SHP77 treated with DMSO at 0.1 percent for 48 hours (cell line): ENCODE results near the gene KIF5A.
A peak's percentile ranks its signal among the peaks of the same experiment; 100 is the strongest.

Experiments used
- DNase-seq: peaks from one replicate; lab custom pipeline; 2025; lab: John Stamatoyannopoulos, UW

The KIF5A gene

DNA sequence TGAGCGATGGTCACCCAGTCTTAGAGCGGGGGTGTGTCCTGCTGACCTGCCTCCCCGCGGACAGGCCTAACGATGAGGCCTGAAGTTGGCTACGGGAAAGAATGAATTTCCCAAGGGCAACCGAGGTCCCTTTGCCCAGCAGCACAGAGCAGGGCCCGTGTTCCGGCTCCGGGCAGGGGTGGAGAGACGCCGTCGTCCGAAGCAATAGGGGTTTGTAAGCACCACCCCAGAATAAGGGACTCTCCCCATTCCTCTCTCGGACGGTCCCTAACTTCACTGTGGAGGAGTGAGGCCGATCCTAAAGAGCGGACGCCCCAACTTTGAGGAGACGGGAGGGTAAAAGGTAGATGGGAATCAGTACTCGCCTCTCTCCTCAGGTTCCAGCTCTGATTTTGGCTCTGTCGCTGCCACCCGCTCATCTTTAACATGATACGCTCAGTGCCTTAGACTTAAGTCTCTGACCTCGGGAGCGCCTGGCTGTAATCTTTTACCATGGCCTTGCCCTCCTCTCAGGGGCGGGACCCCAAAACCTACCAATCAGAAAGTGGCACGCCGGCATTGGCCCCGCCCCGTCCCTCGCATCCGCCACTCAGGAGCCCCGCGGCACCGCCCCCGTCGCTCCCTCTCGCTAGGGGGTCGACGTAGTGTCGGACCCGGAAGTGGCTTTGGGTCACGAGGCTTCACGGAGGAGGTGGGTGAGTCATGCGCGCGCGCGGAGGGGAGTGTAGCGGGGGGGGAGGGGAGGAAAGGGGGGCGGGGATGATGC lies 29.6 kb upstream of the KIF5A start, which contains the start of gene DDIT3:
Gene DDIT3 (minus strand): TSS at position 462 of the 766 bp plus-strand sequence. CDS start 3,108 bp downstream, outside the sequence.
- DNase-seq, result peak; percentile 92

DNA sequence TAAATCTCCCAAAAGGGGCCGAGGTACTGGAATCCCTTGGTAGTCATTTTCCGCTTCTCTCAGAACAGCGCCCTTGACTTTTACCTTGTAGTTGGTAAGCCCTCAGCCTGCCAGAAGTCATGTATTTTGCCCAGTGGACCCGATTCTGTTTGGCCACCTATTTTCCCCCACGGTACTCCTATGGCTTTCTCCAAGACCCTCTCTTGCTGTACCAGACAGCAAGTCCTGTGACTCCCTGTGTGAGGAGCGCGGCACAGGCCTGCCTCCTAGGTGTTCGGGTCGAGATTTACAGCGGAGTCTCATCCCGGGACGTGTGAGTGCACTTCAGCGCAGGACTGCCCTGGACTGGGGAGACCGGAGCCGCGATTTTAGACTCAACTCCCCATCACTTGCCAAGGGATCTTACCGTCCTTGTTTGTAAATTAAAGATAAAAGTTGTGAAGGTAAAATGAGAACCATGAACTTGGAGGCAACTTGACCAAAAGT lies 28.3 kb upstream of the KIF5A start:
- DNase-seq, result no peak

DNA sequence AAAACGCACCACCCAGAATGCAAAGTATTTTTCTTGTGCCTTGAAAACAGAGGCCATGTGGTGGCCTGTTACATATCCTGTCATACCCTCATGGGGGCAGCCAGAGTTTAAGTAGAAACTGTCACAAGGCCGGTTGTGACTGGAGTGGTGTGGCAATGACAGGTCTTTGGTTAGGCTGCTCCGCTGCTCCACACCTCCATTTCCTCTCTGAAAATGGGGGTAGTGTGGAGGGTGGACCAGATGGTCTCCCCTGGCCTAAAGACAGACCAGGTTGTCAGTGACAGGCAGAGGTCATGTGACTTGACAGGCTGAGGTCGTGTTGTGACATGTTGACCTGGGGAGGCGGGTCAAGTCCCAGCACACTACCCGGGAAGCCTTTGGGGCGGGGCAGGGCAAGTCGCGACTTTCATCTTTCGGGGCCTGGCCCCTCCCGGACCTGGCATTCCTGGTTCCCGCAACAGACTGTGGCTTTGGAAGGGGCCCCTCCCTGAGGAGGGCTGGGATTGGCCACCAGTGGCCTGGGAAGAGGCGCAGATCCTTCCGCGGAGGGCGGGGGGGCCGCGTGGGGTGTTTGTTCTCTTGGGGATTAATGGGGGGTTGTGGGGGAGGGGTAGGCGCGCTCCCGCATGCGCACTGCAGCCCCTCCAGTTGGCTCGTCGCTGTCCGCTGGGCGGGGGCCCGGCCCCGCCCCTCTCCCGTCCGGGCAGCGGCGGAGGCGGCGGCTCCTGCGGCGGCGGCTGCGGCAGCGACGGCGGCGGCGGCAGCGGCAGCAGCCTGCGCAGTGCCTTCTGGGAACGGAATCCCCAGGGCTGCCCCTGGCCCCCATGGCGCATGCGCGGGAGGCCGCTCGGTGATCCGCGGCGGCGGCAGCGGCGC lies 27.6 kb upstream of the KIF5A start, which contains the start of gene MBD6:
Gene MBD6 (plus strand): TSS at position 814 of the 876 bp plus-strand sequence. CDS start 1,480 bp downstream, outside the sequence.
- DNase-seq, result peak; percentile 64

DNA sequence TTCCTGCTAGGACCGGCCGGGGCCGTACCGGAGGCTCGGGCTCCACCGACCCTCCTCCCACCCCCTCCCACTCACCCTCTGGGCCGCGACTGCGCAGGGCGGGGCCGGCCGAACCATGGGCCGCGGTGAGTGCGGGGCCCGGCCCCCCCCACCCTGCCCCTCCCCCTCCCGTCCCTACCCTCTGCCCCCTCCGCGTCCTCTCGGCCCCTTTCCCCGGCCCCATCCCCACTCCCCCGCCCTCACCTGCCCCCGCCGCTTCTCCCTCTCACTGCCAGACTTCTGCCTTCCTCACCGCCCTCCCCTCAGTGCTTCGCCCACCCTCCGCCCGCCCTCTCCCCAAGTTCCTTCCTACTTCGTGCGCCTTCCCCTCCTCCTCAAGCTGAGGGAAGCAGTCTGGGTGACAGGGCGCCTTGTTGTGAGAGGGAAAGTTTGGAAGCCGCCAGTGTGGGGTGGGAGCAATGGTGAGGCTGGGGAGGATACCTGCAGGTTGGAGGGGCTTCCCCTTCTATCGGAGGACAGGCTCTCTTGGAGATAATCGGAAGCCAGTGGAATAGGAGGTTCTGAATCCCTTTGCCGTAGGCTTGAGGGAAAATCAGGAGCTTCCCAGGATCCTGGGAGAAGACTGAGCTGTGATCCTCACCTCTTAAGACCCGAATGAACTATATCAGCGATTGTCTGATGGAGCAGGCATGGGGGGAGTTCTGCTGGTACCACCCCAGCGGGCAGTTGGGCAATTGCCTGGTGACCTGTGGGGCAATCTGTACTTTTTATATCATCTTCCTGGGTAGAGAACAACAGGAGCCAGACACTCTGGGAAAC lies 26.7 kb upstream of the KIF5A start:
- no peak for DNase-seq

DNA sequence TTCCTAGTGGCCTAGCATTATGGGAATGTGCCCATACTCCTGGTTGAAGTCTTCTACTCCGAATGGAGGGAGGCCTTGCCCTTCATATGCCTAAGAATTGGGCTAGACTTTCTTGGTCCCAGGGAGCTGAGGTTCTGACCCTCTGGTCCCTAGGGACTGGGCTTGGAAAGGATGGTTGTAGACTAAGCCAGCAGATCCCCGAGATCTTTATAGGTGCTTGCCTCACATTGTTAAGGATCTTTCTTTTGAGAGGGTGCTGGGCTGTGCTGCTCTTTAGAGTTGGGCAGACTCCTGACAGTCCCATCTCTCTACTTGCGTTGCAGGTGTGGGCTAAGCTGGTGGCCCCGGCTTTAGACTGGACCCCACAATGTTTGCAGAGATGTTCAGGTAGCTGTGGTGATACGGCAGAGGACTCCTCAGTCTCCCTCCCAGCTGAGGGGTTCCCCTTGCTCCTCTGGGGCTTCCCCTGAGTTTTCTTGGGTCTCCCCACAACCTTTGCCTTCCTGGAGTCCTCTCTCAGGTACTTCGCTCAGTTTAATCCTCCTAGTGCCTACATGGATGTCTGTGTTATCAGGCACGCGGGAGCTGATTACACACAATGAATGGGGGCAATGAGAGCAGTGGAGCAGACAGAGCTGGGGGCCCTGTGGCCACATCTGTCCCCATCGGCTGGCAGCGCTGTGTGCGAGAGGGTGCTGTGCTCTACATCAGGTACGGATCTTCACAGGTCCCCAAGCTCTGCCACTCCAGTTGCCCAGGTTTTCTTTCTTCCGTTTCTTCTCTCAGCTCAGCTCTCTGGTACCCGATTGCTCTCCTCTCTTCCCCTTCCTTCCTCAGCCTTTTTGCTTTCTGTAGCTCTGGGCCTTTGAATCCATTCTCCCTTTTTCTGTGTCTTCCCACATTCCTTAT lies 25.9 kb upstream of the KIF5A start:
- DNase-seq, result no peak

DNA sequence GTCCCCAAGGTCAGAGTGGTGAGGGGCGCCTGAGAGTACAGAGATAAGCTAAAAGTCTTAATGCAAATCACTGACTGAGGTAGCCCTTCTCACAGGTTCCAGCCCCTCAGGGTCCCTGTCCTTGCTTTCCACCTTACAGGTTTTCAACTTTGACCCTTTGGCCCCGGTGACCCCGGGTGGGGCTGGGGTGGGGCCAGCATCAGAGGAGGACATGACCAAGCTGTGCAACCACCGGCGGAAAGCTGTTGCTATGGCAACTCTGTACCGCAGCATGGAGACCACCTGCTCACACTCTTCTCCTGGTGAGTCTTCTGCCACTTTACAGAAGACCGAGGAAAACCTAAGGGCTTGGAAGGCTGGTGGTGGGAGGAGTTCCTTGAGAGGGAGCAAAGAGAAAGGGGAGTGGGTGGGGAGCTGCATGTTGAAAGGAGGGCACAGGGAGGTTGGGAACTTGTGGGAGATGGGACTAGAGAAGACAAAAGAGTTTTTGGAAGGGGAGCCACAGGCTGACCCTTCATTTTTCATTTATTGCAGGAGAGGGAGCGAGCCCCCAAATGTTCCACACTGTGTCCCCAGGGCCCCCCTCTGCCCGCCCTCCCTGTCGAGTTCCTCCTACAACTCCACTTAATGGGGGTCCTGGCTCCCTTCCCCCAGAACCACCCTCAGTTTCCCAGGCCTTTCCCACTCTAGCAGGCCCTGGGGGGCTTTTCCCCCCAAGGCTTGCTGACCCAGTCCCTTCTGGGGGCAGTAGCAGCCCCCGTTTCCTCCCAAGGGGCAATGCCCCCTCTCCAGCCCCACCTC lies 24.8 kb upstream of the KIF5A start:
- DNase-seq, result no peak

DNA sequence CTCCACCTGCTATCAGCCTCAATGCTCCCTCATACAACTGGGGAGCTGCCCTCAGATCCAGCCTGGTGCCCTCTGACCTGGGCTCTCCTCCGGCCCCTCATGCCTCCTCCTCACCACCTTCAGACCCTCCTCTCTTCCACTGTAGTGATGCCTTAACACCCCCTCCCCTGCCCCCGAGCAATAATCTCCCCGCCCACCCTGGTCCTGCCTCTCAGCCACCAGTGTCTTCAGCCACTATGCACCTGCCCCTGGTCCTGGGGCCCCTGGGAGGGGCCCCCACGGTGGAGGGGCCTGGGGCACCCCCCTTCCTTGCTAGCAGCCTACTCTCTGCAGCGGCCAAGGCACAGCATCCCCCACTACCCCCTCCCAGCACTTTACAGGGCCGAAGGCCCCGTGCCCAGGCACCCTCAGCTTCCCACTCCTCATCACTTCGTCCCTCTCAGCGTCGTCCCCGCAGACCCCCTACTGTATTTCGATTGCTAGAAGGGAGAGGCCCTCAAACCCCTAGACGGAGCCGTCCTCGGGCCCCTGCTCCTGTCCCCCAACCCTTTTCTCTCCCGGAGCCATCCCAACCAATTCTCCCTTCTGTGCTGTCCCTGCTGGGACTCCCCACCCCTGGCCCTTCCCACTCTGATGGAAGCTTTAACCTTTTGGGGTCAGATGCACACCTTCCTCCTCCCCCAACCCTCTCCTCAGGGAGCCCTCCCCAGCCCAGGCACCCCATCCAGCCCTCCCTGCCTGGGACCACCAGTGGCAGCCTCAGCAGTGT lies 24.0 kb upstream of the KIF5A start:
- DNase-seq, result no peak

DNA sequence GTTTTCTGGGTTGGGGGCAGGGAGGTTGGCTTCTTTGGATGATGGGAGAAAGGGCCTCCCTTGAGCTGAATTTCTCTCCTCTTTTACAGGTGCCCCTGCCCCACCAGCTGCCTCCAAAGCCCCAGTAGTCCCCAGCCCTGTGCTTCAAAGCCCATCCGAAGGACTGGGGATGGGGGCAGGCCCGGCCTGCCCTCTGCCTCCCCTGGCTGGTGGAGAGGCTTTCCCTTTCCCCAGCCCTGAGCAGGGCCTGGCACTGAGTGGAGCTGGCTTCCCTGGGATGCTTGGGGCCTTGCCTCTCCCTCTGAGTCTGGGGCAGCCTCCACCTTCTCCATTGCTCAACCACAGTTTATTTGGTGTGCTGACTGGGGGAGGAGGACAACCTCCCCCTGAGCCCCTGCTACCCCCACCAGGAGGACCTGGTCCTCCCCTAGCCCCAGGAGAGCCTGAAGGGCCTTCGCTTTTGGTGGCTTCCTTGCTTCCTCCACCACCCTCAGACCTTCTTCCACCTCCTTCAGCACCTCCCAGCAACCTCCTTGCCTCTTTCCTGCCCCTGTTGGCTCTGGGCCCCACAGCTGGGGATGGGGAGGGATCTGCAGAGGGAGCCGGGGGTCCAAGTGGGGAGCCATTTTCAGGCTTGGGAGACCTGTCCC lies 23.2 kb upstream of the KIF5A start:
- DNase-seq, result no peak

DNA sequence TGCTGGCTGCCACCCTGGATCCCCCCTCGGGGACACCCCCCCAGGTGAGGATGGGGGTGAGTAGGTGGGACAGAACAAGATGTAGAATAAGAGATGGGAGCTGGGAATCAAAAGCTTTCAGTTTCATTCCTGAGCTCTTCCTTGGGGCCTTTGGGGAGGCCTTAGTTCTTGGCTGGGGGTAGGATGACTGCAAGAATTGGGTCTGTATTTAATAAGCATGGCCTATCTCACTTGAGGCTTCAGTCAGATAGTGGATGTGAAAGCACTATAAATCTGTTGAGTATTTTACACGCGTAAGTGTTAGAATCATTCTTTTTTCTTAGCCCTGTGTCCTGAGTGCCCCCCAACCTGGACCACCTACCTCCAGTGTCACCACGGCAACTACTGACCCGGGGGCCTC lies 22.7 kb upstream of the KIF5A start:
- no peak for DNase-seq

DNA sequence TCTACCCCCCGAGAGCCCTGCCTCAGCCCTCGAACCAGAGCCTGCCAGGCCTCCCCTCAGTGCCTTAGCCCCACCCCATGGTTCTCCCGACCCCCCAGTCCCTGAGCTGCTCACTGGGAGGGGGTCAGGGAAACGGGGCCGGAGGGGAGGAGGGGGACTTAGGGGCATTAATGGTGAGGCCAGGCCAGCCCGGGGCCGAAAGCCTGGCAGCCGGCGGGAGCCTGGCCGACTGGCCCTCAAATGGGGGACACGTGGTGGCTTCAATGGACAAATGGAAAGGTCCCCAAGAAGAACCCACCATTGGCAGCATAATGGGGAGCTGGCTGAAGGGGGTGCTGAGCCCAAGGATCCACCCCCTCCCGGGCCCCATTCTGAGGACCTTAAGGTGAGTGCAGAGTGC lies 21.7 kb upstream of the KIF5A start:
- no peak for DNase-seq

DNA sequence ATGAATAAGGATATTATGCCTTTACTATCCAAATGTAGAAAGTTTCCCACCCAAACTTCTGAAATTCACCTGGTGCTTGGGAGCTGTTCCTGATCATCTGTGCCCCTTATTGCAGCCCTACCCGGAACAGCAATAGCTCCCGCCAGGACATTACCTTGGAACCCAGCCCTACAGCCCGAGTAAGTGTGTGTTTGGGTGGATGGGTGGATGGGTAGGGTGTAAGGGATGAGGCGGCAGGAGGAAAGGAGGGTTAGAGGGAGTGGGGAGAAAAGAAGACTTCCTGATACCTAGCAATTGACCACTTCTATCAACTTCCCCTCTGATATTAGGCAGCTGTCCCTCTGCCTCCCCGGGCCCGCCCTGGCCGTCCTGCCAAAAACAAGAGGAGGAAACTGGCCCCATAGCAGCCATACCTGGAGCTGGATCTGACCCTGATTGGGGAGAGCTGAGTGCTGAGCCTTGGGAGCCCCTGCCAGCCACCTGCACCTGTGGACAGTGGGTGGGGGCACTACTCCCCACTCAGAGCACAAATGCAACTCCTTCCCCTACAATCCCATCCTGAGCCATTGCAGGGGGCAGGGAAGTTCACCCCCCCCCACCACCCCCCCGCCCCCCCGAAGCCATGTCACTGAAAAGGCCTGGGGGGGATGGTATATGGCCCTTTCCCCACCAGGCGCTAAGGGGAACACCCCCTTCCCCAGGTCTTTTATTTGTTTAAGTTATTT lies 20.9 kb upstream of the KIF5A start:
- DNase-seq, result no peak

DNA sequence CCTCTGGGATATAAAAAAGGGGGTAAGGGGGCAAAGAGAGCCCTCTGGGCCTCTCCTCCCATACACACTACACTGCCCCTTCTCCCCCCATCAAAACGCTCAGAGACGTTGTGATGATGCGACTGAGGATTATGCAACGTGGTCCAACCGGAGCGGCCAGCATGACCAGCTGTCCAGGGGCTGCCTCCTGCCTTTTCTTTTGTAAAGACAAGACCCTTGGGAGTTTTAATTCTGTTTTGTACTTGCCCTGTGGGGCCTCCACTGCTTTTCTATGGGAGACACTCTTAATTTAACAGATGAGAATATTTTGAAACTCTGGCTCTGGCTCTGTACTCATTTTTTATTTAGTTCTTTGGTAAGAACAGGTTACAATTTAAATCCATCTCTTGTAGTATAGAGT lies 20.0 kb upstream of the KIF5A start:
- DNase-seq, result no peak

DNA sequence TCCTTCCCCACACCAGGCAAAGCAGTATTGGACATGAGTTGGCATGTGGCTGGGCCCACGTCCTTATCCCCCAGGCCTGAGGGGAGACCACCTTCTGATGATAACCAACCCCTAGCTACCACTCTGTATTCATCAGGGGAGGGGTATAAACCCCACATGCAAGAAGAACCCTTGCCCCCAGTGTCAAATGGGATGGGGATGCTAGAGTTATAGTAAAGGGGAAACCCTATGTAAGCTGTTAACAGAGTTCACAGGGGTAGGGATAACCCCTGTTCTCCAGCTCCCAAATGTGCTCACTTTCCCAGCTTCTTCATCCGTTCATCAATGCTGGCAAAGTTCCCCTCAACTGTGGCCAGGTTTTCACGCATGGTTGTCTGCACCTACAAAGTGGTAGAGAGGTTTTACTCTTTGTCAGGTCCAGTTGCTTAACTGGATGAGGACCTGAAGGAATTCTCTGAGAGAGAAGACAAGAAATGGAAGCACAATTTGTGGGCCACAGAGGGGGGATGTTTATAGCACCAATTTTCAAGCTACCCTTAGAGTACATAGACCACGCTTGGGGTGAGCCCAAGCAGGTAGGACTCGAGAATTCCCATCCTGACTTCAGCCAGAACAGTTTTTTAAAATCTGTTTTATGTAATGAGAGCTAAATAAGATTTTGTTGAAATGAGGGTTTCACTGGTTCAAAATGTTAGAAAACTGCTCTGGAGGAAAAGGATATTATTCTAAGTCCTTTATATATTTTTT lies 19.3 kb upstream of the KIF5A start:
- no peak for DNase-seq

DNA sequence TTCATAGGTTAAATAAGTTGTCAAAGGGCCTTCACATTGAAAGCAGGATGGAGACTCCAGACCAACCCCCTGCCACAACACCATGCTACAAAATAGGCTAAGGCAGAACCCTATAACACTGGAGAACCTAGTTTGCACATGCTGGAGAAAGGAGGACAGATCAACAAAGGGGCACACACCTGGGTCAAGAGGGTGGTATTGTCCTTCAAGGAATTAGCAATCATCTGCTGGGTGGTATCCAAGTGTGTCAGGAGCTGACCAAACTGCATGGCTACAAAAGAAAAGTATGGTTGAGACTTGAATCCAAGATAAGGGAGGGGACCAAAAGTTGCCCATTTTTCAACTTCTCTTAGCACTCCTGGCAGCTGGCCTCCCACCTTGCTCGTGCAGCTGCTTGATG lies 18.0 kb upstream of the KIF5A start:
- no peak for DNase-seq

DNA sequence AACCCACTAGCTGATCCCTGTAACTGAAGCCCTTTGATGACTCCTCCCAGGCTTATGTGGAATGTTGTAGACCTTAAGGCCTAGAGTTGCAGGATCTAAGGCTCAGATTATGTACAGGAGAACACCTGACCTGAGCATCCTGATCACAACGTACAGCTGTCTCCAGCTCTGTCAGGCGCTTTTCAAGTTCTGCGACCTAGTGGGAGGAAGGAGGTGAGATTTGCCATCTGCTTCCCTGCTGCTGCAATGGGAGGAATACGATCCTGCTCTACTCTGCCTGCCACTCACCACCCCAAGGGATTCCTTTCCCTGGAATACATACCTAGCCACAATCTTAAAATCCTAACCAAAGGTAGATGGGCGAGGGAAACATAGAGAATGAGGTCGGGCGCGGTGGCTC lies 16.7 kb upstream of the KIF5A start:
- no peak for DNase-seq

DNA sequence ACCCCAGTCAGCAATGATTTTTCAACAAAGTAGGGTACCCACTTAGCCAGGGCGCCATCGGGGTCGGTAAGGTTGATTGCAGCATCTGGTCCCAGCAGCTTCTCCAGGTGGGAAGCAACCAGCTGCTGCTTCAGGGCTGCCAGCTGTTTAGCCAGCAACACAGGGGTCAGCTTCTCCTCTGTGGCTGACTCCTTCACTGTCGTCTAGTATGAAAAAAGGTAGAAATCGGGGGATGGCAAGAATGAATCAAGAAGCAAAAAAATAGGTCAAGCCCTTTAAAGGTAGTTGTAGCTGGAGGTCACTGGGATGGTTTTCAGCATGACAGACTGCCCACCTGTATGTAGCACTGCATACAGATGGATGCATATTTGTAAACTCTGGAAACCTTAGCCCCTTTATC lies 15.6 kb upstream of the KIF5A start:
- no peak for DNase-seq

DNA sequence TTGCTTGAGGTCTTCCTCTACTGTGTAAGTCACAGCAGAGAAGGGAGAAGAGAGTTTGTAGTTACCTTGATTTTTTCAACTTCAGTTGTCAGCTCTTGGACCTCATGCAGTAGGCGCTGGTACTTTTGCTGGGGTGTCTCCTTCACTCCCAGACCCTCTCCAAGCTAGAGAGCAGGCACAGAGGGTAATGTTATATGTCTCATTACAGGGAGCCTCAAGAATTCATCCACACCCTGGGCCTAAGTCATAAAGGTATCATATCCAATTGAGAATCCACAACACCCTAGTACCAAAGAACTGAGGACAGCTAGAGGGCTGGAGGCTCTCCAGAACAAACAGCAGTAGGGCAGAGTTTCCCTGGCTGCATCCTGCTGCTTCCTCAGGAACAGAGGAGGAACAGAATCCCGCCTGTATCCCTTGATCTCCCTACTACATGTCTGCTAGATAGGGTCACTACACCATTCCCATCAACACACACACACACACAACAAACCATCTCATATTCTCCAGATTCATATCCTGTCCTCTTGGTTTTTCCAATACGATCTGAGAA lies 14.8 kb upstream of the KIF5A start:
- DNase-seq, result no peak
